A673 (cell line): Measurements from ENCODE around the gene PIAS1. TPM values are rescaled to one million over a fixed set of nuclear protein-coding genes. Genes with fewer than 3 reads are reported as not detected.

ENCODE experiments used
- BruUV-seq: library from RNA; stranded (reverse); fragments of 400-500 nt; replicated peaks from 2 replicates; lab custom pipeline; 2021; lab: Mats Ljungman, UMichigan
- CTCF ChIA-PET: fragments of 300-600 bp; sonication (Branson Sonifier 250); formaldehyde crosslinking; loops from one replicate; lab custom pipeline; 2022; ENCODE audit warnings: antibody characterized with exemption; lab: Charles Lee
- POLR2A ChIA-PET: fragments of 300-600 bp; sonication (Branson Sonifier 250); formaldehyde crosslinking; loops from one replicate; lab custom pipeline; 2022; ENCODE audit warnings: antibody characterized with exemption; ENCODE audit not compliant: low non-redundant PET; lab: Charles Lee
- DNase-seq: peaks from one replicate; pipeline ENCODE4 v3.0.0-alpha.2; 2015; ENCODE audit warnings: low spot score
- H3K27ac ChIP-seq: fragments of 200-600 bp; sonication (generic); 2 replicates; pipeline ENCODE4 v1.5.1; 2016; ENCODE audit warnings: mixed run types, low read depth, mild to moderate bottlenecking, mixed read lengths, antibody characterized with exemption, low read length; ENCODE audit not compliant: poor library complexity, severe bottlenecking
- H3K27me3 ChIP-seq: fragments of 200-600 bp; sonication (generic); replicated peaks from 2 replicates; pipeline ENCODE4 v1.6.1; 2017; ENCODE audit warnings: mixed run types, low read depth, mild to moderate bottlenecking, mixed read lengths, antibody characterized with exemption, low read length; ENCODE audit not compliant: insufficient read depth, poor library complexity
- H3K36me3 ChIP-seq: fragments of 200-600 bp; sonication (generic); 2 replicates; pipeline ENCODE4 v1.6.1; 2016; ENCODE audit warnings: mixed run types, mild to moderate bottlenecking, mixed read lengths, antibody characterized with exemption, low read length; ENCODE audit not compliant: insufficient read depth, poor library complexity, severe bottlenecking
- H3K4me1 ChIP-seq: fragments of 200-600 bp; sonication (generic); 2 replicates; pipeline ENCODE4 v1.6.1; 2017; ENCODE audit warnings: mixed run types, mild to moderate bottlenecking, mixed read lengths, antibody characterized with exemption, low read length; ENCODE audit not compliant: insufficient read depth, poor library complexity, severe bottlenecking
- H3K4me3 ChIP-seq: fragments of 200-600 bp; sonication (generic); 2 replicates; pipeline ENCODE4 v1.5.1; 2016; ENCODE audit warnings: low read depth, mixed run types, mild to moderate bottlenecking, mixed read lengths, low read length; ENCODE audit not compliant: poor library complexity, severe bottlenecking
- H3K9me3 ChIP-seq: fragments of 200-600 bp; sonication (generic); 2 replicates; pipeline ENCODE4 v1.6.1; 2016; ENCODE audit warnings: mixed run types, low read depth, mild to moderate bottlenecking, mixed read lengths, antibody characterized with exemption, low read length; ENCODE audit not compliant: poor library complexity, severe bottlenecking
- EZH2 ChIP-seq: fragments of 200-600 bp; sonication (generic); IDR thresholded peaks from 2 replicates; pipeline ENCODE4 v1.6.1; 2017; ENCODE audit warnings: borderline replicate concordance, low read depth, mild to moderate bottlenecking, mixed read lengths, antibody characterized with exemption, low read length; ENCODE audit not compliant: poor library complexity, severe bottlenecking
- intact Hi-C: fragments of 100-400 bp; cut with micrococcal nuclease; formaldehyde crosslinking; loops from one replicate; pipeline ENCODE4 v1.10.0; 2022; ENCODE audit not compliant: unreplicated experiment
- total RNA-seq: library from RNA; stranded (reverse); gene quantifications from 2 replicates; pipeline ENCODE4 v1.2.3, GENCODE V29; 2021
- TF ChIP-seq, protein P1 (sequence below): fragments of 300-800, 200-600 bp; sonication (generic); conservative IDR thresholded peaks from 2 replicates; pipeline ENCODE4 v1.5.1; 2017; ENCODE audit warnings: low read depth, mild to moderate bottlenecking, antibody characterized with exemption, low read length, moderate library complexity, mixed read lengths

PIAS1 gene
- total RNA-seq, 1 experiment from 2014 or later, result 40.2 TPM

DNA sequence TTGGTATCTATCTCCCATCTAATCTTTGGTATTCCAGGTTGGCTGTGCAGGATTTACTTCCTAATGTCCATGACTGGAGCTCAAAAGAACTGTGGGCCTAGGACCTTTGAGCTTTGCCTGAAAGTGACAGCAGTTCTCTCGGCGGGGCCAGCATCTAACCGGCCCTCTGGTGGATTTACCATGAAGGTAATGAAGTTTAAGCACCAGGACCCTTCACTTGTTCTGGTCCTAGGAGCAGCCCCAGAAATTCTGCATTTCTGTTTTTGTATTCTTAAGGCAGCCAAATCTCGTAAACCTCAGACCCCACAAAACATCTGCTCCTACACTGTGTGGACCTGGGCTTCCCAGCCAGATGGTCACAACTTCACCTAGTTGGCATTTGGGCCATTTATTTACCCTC, 138.0 kb downstream of the PIAS1 start:
- BruUV-seq, result no TSS peak
- intact Hi-C loops, result no loop called here
- Histone ChIP-seq H3K4me3 (no peak overlapping the region), H3K27me3 (no peaks in the 10 kb centered on the region), H3K4me1 (peaks cover 5% of the 10 kb centered on the region), H3K27ac (no peak overlapping the region), H3K36me3 (peaks cover 29% of the 10 kb centered on the region), H3K9me3 (no peaks in the 10 kb centered on the region)
- ChIA-PET POLR2A (no interaction called here), CTCF (no interaction called here)
- no peak for DNase-seq
- TF ChIP-seq EZH2, result no peak
- TF ChIP-seq, protein P1, sequence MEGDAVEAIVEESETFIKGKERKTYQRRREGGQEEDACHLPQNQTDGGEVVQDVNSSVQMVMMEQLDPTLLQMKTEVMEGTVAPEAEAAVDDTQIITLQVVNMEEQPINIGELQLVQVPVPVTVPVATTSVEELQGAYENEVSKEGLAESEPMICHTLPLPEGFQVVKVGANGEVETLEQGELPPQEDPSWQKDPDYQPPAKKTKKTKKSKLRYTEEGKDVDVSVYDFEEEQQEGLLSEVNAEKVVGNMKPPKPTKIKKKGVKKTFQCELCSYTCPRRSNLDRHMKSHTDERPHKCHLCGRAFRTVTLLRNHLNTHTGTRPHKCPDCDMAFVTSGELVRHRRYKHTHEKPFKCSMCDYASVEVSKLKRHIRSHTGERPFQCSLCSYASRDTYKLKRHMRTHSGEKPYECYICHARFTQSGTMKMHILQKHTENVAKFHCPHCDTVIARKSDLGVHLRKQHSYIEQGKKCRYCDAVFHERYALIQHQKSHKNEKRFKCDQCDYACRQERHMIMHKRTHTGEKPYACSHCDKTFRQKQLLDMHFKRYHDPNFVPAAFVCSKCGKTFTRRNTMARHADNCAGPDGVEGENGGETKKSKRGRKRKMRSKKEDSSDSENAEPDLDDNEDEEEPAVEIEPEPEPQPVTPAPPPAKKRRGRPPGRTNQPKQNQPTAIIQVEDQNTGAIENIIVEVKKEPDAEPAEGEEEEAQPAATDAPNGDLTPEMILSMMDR, result no peak

DNA sequence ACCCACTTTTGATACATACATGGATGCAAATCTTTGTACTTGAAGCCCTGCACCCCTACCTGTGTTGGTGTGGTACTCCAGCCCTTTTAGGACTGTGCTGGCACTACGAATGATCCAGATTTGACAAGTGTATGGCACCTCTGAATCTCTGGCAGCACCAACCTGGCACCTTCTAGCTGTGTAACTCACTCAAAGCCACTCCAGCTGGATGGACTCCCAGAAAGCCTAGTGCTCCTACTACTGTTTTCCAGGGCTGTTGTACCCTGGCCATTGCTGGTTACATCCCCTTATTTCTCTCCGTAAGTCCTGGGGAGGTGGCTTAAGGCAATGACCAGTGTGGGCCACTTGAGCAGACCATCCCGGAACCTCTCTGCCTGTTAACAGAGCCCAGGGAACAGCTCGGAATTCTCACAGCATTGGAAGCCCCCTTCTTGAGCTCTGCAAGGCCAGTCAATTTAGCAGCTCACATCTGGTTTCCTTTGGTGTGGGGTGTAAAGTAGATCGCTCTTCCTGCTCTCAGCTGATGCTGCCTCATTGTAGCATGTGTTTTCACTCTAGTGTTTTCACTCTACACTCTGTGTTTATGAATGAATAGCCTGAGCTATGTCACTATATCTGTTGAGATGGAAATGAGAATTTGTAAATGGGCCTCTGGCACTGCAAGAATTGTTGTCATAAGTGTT, 138.8 kb downstream of the PIAS1 start:
- Histone ChIP-seq H3K4me3 (no peak overlapping the region), H3K4me1 (peaks cover 4% of the 10 kb centered on the region), H3K27ac (no peak overlapping the region), H3K36me3 (peaks cover 29% of the 10 kb centered on the region), H3K9me3 (no peaks in the 10 kb centered on the region), H3K27me3 (no peaks in the 10 kb centered on the region)
- CTCF ChIA-PET, result no interaction called here
- no peak for TF ChIP-seq EZH2
- TF ChIP-seq, protein P1, result no peak
- intact Hi-C loops, result no loop called here
- no TSS peak for BruUV-seq
- no peak for DNase-seq
- POLR2A ChIA-PET, result no interaction called here

DNA sequence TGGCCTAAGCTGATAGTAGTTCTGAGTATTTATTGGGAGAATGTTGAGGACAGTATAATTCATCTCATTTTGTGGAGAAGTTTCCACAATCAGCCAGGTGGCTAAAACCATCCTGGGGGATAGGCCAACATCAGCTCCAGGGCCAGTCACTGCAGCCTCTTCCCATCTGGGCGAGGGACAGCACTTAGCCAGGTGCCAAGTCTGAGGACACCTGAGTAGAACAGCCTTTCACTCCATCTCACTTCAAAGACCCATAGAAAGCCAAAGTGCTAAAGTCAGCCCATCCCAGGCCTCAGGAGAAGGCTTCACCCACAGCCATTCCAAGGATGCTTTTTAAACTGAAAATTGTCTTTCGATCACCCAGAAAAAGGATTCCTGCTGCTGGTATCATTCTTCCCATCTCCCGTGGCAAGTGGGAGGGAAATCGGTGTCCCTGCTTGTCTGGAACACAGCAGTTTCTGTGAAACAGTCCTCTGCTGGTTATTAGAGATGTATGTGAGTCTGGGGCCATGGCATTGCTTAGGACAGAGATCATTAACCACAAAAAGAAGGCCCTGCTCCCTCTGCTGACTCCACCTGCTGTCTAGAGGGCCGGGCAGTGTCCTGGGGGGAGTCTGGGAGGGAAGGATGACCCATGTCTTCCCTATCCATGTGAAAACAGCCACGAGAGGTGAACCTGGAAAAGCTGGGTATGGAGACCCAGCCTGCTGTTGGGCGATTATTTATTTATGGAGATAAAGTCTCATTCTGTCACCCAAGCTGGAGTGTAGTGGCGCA, 141.4 kb downstream of the PIAS1 start:
- H3K9me3 ChIP-seq, result no peaks in the 10 kb centered on the region
- intact Hi-C loops, result loop anchor here (5.0 kb wide), 1 partner anchor 333 kb away; no protein-coding TSS in a partner anchor
- TF ChIP-seq, protein P1, result no peak
- no peak for TF ChIP-seq EZH2
- no peak overlapping the region for H3K4me3 ChIP-seq
- DNase-seq, result no peak
- no peaks in the 10 kb centered on the region for H3K27me3 ChIP-seq
- ChIA-PET CTCF (no interaction called here), POLR2A (interaction anchor here (0.7 kb wide), 1 partner anchor 473 kb away, joined by 11 read pairs; no protein-coding TSS in a partner anchor)
- TSS peak; percentile 5 for BruUV-seq
- no peak overlapping the region for H3K27ac ChIP-seq
- peaks cover 23% of the 10 kb centered on the region for H3K36me3 ChIP-seq
- peaks cover 13% of the 10 kb centered on the region for H3K4me1 ChIP-seq
